IMR-90 (cell line): ENCODE results near the gene USP4. TPM values are rescaled to one million over a fixed set of nuclear protein-coding genes. Genes with fewer than 3 reads are reported as not detected.

Experiments used
- ATAC-seq: fragments of 200-7000 bp; cut with Tn5 transposase; 2 replicates; pipeline ENCODE4 v1.9.1; 2020; ENCODE audit warnings: low read depth, mild to moderate bottlenecking, moderate library complexity
- BruUV-seq: library from RNA; stranded (reverse); fragments of 400-500 nt; replicated peaks from 2 replicates; lab custom pipeline; 2021; lab: Mats Ljungman, UMichigan
- CTCF ChIA-PET: fragments of 300-600 bp; formaldehyde crosslinking; extraction: SDS; loops from one replicate; lab custom pipeline; 2021; ENCODE audit warnings: antibody characterized with exemption; lab: Yijun Ruan, JAX
- POLR2A ChIA-PET: fragments of 300-600 bp; sonication (Branson Sonifier 250); formaldehyde crosslinking; loops from one replicate; lab custom pipeline; 2022; ENCODE audit warnings: antibody characterized with exemption; ENCODE audit not compliant: unreplicated experiment; lab: Charles Lee
- DNase-seq: peaks from one replicate; pipeline ENCODE4 v3.0.0; 2013
- H2AFZ ChIP-seq: replicated peaks from 2 replicates; pipeline ENCODE3; 2013; ENCODE audit warnings: low read length, mild to moderate bottlenecking; ENCODE audit not compliant: poor library complexity
- H2AK5ac ChIP-seq: 2 replicates; pipeline ENCODE4 v1.6.1; 2013; ENCODE audit warnings: low read depth, low read length, inconsistent platforms
- H2AK9ac ChIP-seq: replicated peaks from 2 replicates; pipeline ENCODE3; 2013; ENCODE audit warnings: mild to moderate bottlenecking, low read depth, low read length, moderate library complexity; ENCODE audit not compliant: poor library complexity
- H2BK120ac ChIP-seq: 2 replicates; pipeline ENCODE4 v1.6.1; 2013; ENCODE audit warnings: low read depth, low read length, inconsistent platforms
- H2BK15ac ChIP-seq: 3 replicates; pipeline ENCODE4 v1.6.1; 2013; ENCODE audit warnings: low read depth, low read length, inconsistent platforms
- H2BK20ac ChIP-seq: 2 replicates; pipeline ENCODE4 v1.6.1; 2013; ENCODE audit warnings: low read depth, mild to moderate bottlenecking, inconsistent platforms, low read length, moderate library complexity
- H2BK5ac ChIP-seq: 2 replicates; pipeline ENCODE4 v1.6.1; 2013; ENCODE audit warnings: mild to moderate bottlenecking, low read depth, low read length, inconsistent platforms; ENCODE audit not compliant: poor library complexity, severe bottlenecking
- H3K14ac ChIP-seq: replicated peaks from 2 replicates; pipeline ENCODE4 v1.6.1; 2013; ENCODE audit warnings: low read depth, low read length, inconsistent platforms
- H3K18ac ChIP-seq: 2 replicates; pipeline ENCODE4 v1.6.1; 2013; ENCODE audit warnings: low read depth, low read length, control low read depth
- H3K23ac ChIP-seq: 2 replicates; pipeline ENCODE4 v1.6.1; 2013; ENCODE audit warnings: low read depth, low read length, inconsistent platforms
- H3K27ac ChIP-seq: 2 replicates; pipeline ENCODE4 v1.5.1; 2013; ENCODE audit warnings: mild to moderate bottlenecking, control low read depth, low read length; ENCODE audit not compliant: insufficient read depth
- H3K27me3 ChIP-seq: 2 replicates; pipeline ENCODE4 v1.6.1; 2013; ENCODE audit warnings: low read length; ENCODE audit not compliant: control insufficient read depth, insufficient read depth
- H3K36me3 ChIP-seq: 2 replicates; pipeline ENCODE4 v1.6.1; 2013; ENCODE audit warnings: low read length, mixed read lengths; ENCODE audit not compliant: control insufficient read depth, insufficient read depth
- H3K4ac ChIP-seq: 2 replicates; pipeline ENCODE4 v1.6.1; 2013; ENCODE audit warnings: low read depth, low read length, inconsistent platforms
- H3K4me1 ChIP-seq: 2 replicates; pipeline ENCODE4 v1.6.1; 2013; ENCODE audit warnings: low read length, mixed read lengths; ENCODE audit not compliant: control insufficient read depth, insufficient read depth
- H3K4me2 ChIP-seq: 2 replicates; pipeline ENCODE4 v1.6.1; 2013; ENCODE audit warnings: low read depth, mild to moderate bottlenecking, control low read depth, low read length, moderate library complexity
- H3K4me3 ChIP-seq: 2 replicates; pipeline ENCODE4 v1.5.1; 2013; ENCODE audit warnings: low read depth, mild to moderate bottlenecking, control low read depth, low read length, moderate library complexity; ENCODE audit not compliant: insufficient read depth
- H3K56ac ChIP-seq: 2 replicates; pipeline ENCODE4 v1.6.1; 2013; ENCODE audit warnings: low read length, inconsistent platforms; ENCODE audit not compliant: insufficient read depth; ENCODE audit errors: extremely low read depth
- H3K79me1 ChIP-seq, 2 experiments: 2 replicates each; pipeline ENCODE4 v1.6.1; 2013; ENCODE audit warnings: low read length in 2 of 2, inconsistent platforms in 1 of 2, low read depth in 1 of 2
- H3K9ac ChIP-seq: 2 replicates; pipeline ENCODE4 v1.6.1; 2013; ENCODE audit warnings: low read depth, low read length, control low read depth
- H3K9me1 ChIP-seq: 2 replicates; pipeline ENCODE4 v1.6.1; 2013; ENCODE audit warnings: low read length, inconsistent platforms; ENCODE audit not compliant: insufficient read depth
- H3K9me3 ChIP-seq: 2 replicates; pipeline ENCODE4 v1.6.1; 2013; ENCODE audit warnings: low read length; ENCODE audit not compliant: control insufficient read depth, insufficient read depth
- H4K20me1 ChIP-seq: 2 replicates; pipeline ENCODE4 v1.6.1; 2013; ENCODE audit warnings: low read length, inconsistent platforms; ENCODE audit not compliant: insufficient read depth
- H4K5ac ChIP-seq: 2 replicates; pipeline ENCODE4 v1.6.1; 2013; ENCODE audit warnings: mild to moderate bottlenecking, low read depth, low read length, control low read depth
- H4K8ac ChIP-seq, 2 experiments: 2 replicates each; pipeline ENCODE4 v1.6.1; 2013; ENCODE audit warnings: low read depth in 2 of 2, low read length in 2 of 2, control low read depth in 1 of 2, inconsistent platforms in 1 of 2
- H4K91ac ChIP-seq: 2 replicates; pipeline ENCODE4 v1.6.1; 2013; ENCODE audit warnings: low read depth, low read length, inconsistent platforms; ENCODE audit not compliant: insufficient read depth
- BHLHE40 ChIP-seq: fragments of 150-350 bp; IDR thresholded peaks from 2 replicates; pipeline ENCODE4 v1.6.1; 2016; ENCODE audit warnings: mild to moderate bottlenecking, low read depth, low read length
- CEBPB ChIP-seq: IDR thresholded peaks from 2 replicates; pipeline ENCODE4 v1.6.1; 2012; ENCODE audit warnings: low read depth, low read length, improper control_type of control experiment
- CHD1 ChIP-seq: IDR thresholded peaks from 2 replicates; pipeline ENCODE4 v1.6.1; 2012; ENCODE audit warnings: low read depth, low read length, improper control_type of control experiment
- CTCF ChIP-seq: conservative IDR thresholded peaks from 2 replicates; pipeline ENCODE4 v1.5.1; 2012; ENCODE audit warnings: mild to moderate bottlenecking, low read depth, low read length, improper control_type of control experiment
- FOS ChIP-seq: fragments of 150-350 bp; IDR thresholded peaks from 2 replicates; pipeline ENCODE4 v1.6.1; 2016; ENCODE audit warnings: low read depth, low read length
- MAFK ChIP-seq: IDR thresholded peaks from 2 replicates; pipeline ENCODE4 v1.6.1; 2012; ENCODE audit warnings: low read depth, low read length, improper control_type of control experiment
- MAZ ChIP-seq: IDR thresholded peaks from 2 replicates; pipeline ENCODE4 v1.6.1; 2012; ENCODE audit warnings: low read depth, mild to moderate bottlenecking, low read length, improper control_type of control experiment, moderate library complexity, borderline replicate concordance
- MXI1 ChIP-seq: IDR thresholded peaks from 2 replicates; pipeline ENCODE4 v1.6.1; 2012; ENCODE audit warnings: low read depth, mild to moderate bottlenecking, low read length, moderate library complexity, borderline replicate concordance
- NFE2L2 ChIP-seq: fragments of 150-350 bp; IDR thresholded peaks from 2 replicates; pipeline ENCODE4 v1.6.1; 2016; ENCODE audit warnings: low read depth, mild to moderate bottlenecking, low read length
- POLR2A ChIP-seq: IDR thresholded peaks from 2 replicates; pipeline ENCODE4 v1.6.1; 2012; ENCODE audit warnings: mild to moderate bottlenecking, low read depth, low read length
- RAD21 ChIP-seq: IDR thresholded peaks from 2 replicates; pipeline ENCODE4 v1.6.1; 2012; ENCODE audit warnings: low read length, improper control_type of control experiment
- RCOR1 ChIP-seq: IDR thresholded peaks from 2 replicates; pipeline ENCODE4 v1.6.1; 2012; ENCODE audit warnings: mild to moderate bottlenecking, low read length, improper control_type of control experiment; ENCODE audit not compliant: insufficient replicate concordance
- RFX5 ChIP-seq: IDR thresholded peaks from 2 replicates; pipeline ENCODE4 v1.8.0; 2012; ENCODE audit warnings: low read depth, mild to moderate bottlenecking, low read length, moderate library complexity
- SMC3 ChIP-seq: fragments of 150-350 bp; IDR thresholded peaks from 2 replicates; pipeline ENCODE4 v1.6.1; 2016; ENCODE audit warnings: low read depth, mild to moderate bottlenecking, antibody characterized with exemption, low read length, moderate library complexity
- WGBS, 2 experiments: methylation state at CpG; one replicate each; pipeline versions ENCODE4 v1.1.5 to v1.1.7; 2013; ENCODE audit warnings: missing lambda C conversion rate in 2 of 2; ENCODE audit not compliant: insufficient read length in 1 of 2; ENCODE audit errors: extremely low coverage in 2 of 2; 5-methylcytosine and 5-hydroxymethylcytosine counted together
- dilution Hi-C: fragments of 300-500 bp; cut with HindIII; formaldehyde crosslinking; loops from one replicate; pipeline ENCODE4 v1.14.3; 2018; ENCODE audit warnings: low sequenced_read_pairs; ENCODE audit not compliant: unreplicated experiment
- in situ Hi-C: fragments of 300-500 bp; cut with MboI; formaldehyde crosslinking; loops from 3 replicates; pipeline ENCODE4 v1.14.3; 2019; ENCODE audit warnings: low sequenced_read_pairs, inconsistent platforms, mixed read lengths
- intact Hi-C: fragments of 100-400 bp; cut with micrococcal nuclease; formaldehyde crosslinking; loops from 2 replicates; pipeline ENCODE4 v1.10.0; 2022
- polyA plus RNA-seq, 3 experiments: library from polyadenylated mRNA; depleted of rRNA; stranded (reverse); fragments of >200 nt; gene quantifications; 2 replicates each; pipeline ENCODE4 v1.2.3, GENCODE V29; 2012; ENCODE audit warnings: low replicate concordance in 1 of 3
- total RNA-seq: library from RNA; depleted of rRNA; stranded (reverse); fragments of >200 nt; gene quantifications from 2 replicates; pipeline ENCODE4 v1.2.3, GENCODE V29; 2012
- TF ChIP-seq, protein P1 (sequence below): fragments of 150-350 bp; IDR thresholded peaks from 2 replicates; pipeline ENCODE4 v1.6.1; 2016; ENCODE audit warnings: low read depth, mild to moderate bottlenecking, low read length, moderate library complexity, borderline replicate concordance
- TF ChIP-seq, protein P2 (sequence below): fragments of 150-350 bp; IDR thresholded peaks from 2 replicates; pipeline ENCODE4 v1.6.1; 2017; ENCODE audit warnings: mild to moderate bottlenecking, antibody characterized with exemption, low read length, low read depth

USP4 gene
- total and polyA plus RNA-seq, 2 of the 4 experiments (the other 2 are of a cell fraction) = 29.9 to 42.3 TPM

DNA sequence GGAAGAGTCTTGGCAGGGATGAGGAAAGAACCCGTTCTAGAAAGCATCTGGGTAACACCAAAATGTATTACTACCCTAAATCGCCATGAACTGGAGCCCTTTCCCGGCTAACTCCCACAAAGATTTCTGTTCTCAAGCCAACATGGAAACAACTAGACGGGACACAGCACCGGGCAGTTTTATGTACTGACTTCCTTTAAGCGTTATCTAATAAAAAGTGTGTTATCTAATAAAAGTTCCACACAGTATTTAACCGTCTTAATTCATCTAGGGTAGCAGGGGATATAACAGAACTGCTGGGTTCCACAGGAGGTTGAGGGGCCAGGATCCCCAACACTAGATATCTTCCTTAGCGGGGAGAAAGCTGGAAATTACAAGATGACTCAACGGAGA, 62.5 kb downstream of the USP4 start:
- H3K14ac ChIP-seq = peak overlapping the region; percentile 79; the same call in 1 of the 2 replicates
- H3K27me3 ChIP-seq = no peaks in the 10 kb centered on the region
- peak overlapping the region; percentile 88 for H4K5ac ChIP-seq
- H3K79me1 ChIP-seq = peaks cover 0 to 8% of the 10 kb centered on the region in 2 experiments; a peak in 2 of 4 replicates
- no peaks in the 10 kb centered on the region for H3K9me3 ChIP-seq
- H3K56ac ChIP-seq = peak overlapping the region; percentile 89; the same call in 1 of the 2 replicates
- TF ChIP-seq CHD1 (no peak), MAZ (no peak), MAFK (no peak), BHLHE40 (no peak), RAD21 (no peak), SMC3 (no peak), NFE2L2 (no peak), POLR2A (no peak), FOS (no peak), RCOR1 (no peak), MXI1 (no peak), CTCF (no peak), CEBPB (no peak), RFX5 (no peak)
- TF ChIP-seq, protein P1, sequence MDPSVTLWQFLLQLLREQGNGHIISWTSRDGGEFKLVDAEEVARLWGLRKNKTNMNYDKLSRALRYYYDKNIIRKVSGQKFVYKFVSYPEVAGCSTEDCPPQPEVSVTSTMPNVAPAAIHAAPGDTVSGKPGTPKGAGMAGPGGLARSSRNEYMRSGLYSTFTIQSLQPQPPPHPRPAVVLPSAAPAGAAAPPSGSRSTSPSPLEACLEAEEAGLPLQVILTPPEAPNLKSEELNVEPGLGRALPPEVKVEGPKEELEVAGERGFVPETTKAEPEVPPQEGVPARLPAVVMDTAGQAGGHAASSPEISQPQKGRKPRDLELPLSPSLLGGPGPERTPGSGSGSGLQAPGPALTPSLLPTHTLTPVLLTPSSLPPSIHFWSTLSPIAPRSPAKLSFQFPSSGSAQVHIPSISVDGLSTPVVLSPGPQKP = no peak
- TF ChIP-seq, protein P2, sequence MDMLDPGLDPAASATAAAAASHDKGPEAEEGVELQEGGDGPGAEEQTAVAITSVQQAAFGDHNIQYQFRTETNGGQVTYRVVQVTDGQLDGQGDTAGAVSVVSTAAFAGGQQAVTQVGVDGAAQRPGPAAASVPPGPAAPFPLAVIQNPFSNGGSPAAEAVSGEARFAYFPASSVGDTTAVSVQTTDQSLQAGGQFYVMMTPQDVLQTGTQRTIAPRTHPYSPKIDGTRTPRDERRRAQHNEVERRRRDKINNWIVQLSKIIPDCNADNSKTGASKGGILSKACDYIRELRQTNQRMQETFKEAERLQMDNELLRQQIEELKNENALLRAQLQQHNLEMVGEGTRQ = no peak
- DNase-seq (no peak), ATAC-seq (peak; percentile 14)
- H3K4me3 ChIP-seq = peak overlapping the region; percentile 47
- no peak overlapping the region for H2AK5ac ChIP-seq
- ChIA-PET CTCF (interaction anchor here (0.6 kb wide), 2 partner anchors 9 to 1755 kb away, joined by 3 read pairs; no protein-coding TSS in a partner anchor), POLR2A (interaction anchor here (0.7 kb wide), 1 partner anchor 893 kb away, joined by 3 read pairs; no protein-coding TSS in a partner anchor)
- peak overlapping the region; percentile 59 for H3K18ac ChIP-seq
- H3K23ac ChIP-seq = peak overlapping the region; percentile 73
- H4K20me1 ChIP-seq = no peaks in the 10 kb centered on the region
- H3K4me2 ChIP-seq = peak overlapping the region; percentile 76
- H3K36me3 ChIP-seq = peaks cover 23% of the 10 kb centered on the region
- no TSS peak for BruUV-seq
- H2BK20ac ChIP-seq = no peak overlapping the region
- in situ Hi-C loops = no loop called here
- peak overlapping the region; percentile 86 for H3K9ac ChIP-seq
- no peak overlapping the region for H2BK15ac ChIP-seq
- H2BK5ac ChIP-seq = peak overlapping the region; percentile 76
- peak overlapping the region; percentile 57 to 93 for H4K8ac ChIP-seq
- intact Hi-C loops = loop anchor here (1.0 to 2.0 kb wide), 2 partner anchors 106 to 145 kb away; partner anchors contain the start of genes KLHDC8B and LAMB2
- H3K4ac ChIP-seq = peak overlapping the region; percentile 83; the same call in 1 of the 2 replicates
- peak overlapping the region; percentile 90 for H3K27ac ChIP-seq
- H4K91ac ChIP-seq = peak overlapping the region; percentile 76
- H2AFZ ChIP-seq = peak overlapping the region; percentile 91
- H3K9me1 ChIP-seq = peaks cover 5% of the 10 kb centered on the region; the same call in 1 of the 2 replicates
- peaks cover 11% of the 10 kb centered on the region for H3K4me1 ChIP-seq
- no CpG with 5 or more reads among the region's 9 CpGs for WGBS, 2 experiments
- H2BK120ac ChIP-seq = 0 out of 2 replicates have a peak overlapping the region, but pooled peaks have one; percentile 22
- H2AK9ac ChIP-seq = peak overlapping the region; percentile 67
- dilution Hi-C loops = no loop called here
